PC-3 (cell line): ENCODE measurements around the gene EXOC1. TPM values are rescaled to one million over a fixed set of nuclear protein-coding genes. Genes with fewer than 3 reads are reported as not detected.

ENCODE experiments used
- ATAC-seq: fragments of 200-7000 bp; cut with Tn5 transposase; 2 replicates; pipeline ENCODE4 v1.9.1; 2020; ENCODE audit warnings: mild to moderate bottlenecking, moderate library complexity
- BruUV-seq: library from RNA; stranded (reverse); fragments of 400-500 nt; replicated peaks from 2 replicates; lab custom pipeline; 2021; lab: Mats Ljungman, UMichigan
- CTCF ChIA-PET: fragments of 300-600 bp; sonication (Branson Sonifier 250); formaldehyde crosslinking; loops from one replicate; lab custom pipeline; 2022; ENCODE audit warnings: antibody characterized with exemption; lab: Charles Lee
- POLR2A ChIA-PET: fragments of 300-600 bp; sonication (Branson Sonifier 250); formaldehyde crosslinking; loops from one replicate; lab custom pipeline; 2022; ENCODE audit warnings: antibody characterized with exemption; ENCODE audit not compliant: unreplicated experiment; lab: Charles Lee
- DNase-seq: peaks from one replicate; pipeline ENCODE4 v3.0.0-alpha.2; 2015
- H2AFZ ChIP-seq: fragments of 300-600 bp; sonication (generic); 2 replicates; pipeline ENCODE4 v1.6.0; 2016; ENCODE audit warnings: antibody characterized with exemption, low read length
- H3F3A ChIP-seq: fragments of 300-600 bp; sonication (generic); one replicate; pipeline ENCODE4 v1.6.0; 2017; ENCODE audit warnings: antibody characterized with exemption, low read length, control low read depth, mild to moderate bottlenecking; ENCODE audit not compliant: unreplicated experiment
- H3K27ac ChIP-seq: fragments of 300-600 bp; sonication (generic); 2 replicates; pipeline ENCODE4 v1.5.1; 2016; ENCODE audit warnings: mild to moderate bottlenecking, low read length
- H3K27me3 ChIP-seq: fragments of 300-600 bp; sonication (generic); 2 replicates; pipeline ENCODE4 v1.6.1; 2016; ENCODE audit warnings: low read length, mixed read lengths
- H3K36me3 ChIP-seq: fragments of 300-600 bp; sonication (generic); 2 replicates; pipeline ENCODE4 v1.6.1; 2016; ENCODE audit warnings: low read depth, mixed run types, low read length, mixed read lengths
- H3K4me1 ChIP-seq: fragments of 300-600 bp; sonication (generic); 2 replicates; pipeline ENCODE4 v1.5.1; 2016; ENCODE audit warnings: low read length; ENCODE audit not compliant: insufficient read depth
- H3K4me2 ChIP-seq: fragments of 300-600 bp; sonication (generic); 2 replicates; pipeline ENCODE4 v1.6.0; 2016; ENCODE audit warnings: low read length
- H3K4me3 ChIP-seq: fragments of 300-600 bp; sonication (generic); 2 replicates; pipeline ENCODE4 v1.5.1; 2016; ENCODE audit warnings: mild to moderate bottlenecking, low read length, mixed read lengths
- H3K79me2 ChIP-seq: fragments of 300-600 bp; sonication (generic); 2 replicates; pipeline ENCODE4 v1.6.1; 2017; ENCODE audit warnings: low read length, mixed read lengths
- H3K9ac ChIP-seq: fragments of 300-600 bp; sonication (generic); 2 replicates; pipeline ENCODE4 v1.6.0; 2016; ENCODE audit warnings: mild to moderate bottlenecking, low read length
- H3K9me2 ChIP-seq: fragments of 300-600 bp; sonication (generic); replicated peaks from 2 replicates; pipeline ENCODE4 v1.6.1; 2016; ENCODE audit warnings: mixed run types, low read length, mixed read lengths
- H3K9me3 ChIP-seq: fragments of 300-600 bp; sonication (generic); 2 replicates; pipeline ENCODE4 v1.6.1; 2016; ENCODE audit warnings: low read length, mixed read lengths
- H4K20me1 ChIP-seq: fragments of 300-600 bp; sonication (generic); 2 replicates; pipeline ENCODE4 v1.6.1; 2016; ENCODE audit warnings: low read length, mixed read lengths
- EZH2 ChIP-seq: fragments of 300-600 bp; sonication (generic); IDR thresholded peaks from one replicate; pipeline ENCODE4 v1.6.1; 2017; ENCODE audit warnings: antibody characterized with exemption, mild to moderate bottlenecking, low read length; ENCODE audit not compliant: unreplicated experiment
- EZH2phosphoT487 ChIP-seq: fragments of 300-600 bp; sonication (generic); IDR thresholded peaks from 2 replicates; pipeline ENCODE4 v1.6.1; 2018; ENCODE audit warnings: mild to moderate bottlenecking, antibody characterized with exemption, low read length, borderline replicate concordance
- intact Hi-C: fragments of 100-400 bp; cut with micrococcal nuclease; formaldehyde crosslinking; loops from 2 replicates; pipeline ENCODE4 v1.9.0; 2023
- total RNA-seq: library from RNA; depleted of rRNA; stranded (reverse); fragments of >200 nt; gene quantifications from 2 replicates; pipeline ENCODE4 v1.2.3, GENCODE V29; 2014
- TF ChIP-seq, protein P1 (sequence below): fragments of 300-600 bp; sonication (generic); conservative IDR thresholded peaks from 2 replicates; pipeline ENCODE4 v1.5.1; 2017; ENCODE audit warnings: antibody characterized with exemption, low read depth, mild to moderate bottlenecking, low read length

Gene EXOC1
- total RNA-seq, 1 experiment from 2014 or later = 37.4 TPM

DNA sequence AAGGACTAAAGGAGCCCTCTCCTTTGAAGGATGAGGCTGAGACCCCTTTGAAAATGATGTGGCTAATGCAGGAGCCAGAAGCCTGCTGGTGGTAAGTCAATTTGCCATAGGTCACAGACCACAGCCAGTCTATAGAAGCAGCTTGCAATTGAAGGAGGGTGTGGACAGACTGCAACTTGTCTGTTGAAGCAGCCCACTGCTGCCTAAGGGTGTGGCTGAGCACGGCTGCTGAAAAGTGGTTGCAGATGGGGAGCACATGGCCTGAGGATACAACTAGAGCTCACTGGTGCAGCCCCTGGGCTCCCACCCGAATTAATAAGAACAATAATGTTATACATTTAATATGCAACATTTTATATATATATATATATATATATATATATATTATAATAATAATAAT, 45.3 kb upstream of the EXOC1 start:
- no peak overlapping the region for H3K4me2 ChIP-seq
- H3K9me3 ChIP-seq = no peaks in the 10 kb centered on the region
- H3K9me2 ChIP-seq = no peaks in the 10 kb centered on the region
- DNase-seq (no peak), ATAC-seq (peak; percentile 20; the same call in 1 of the 2 replicates)
- no peaks in the 10 kb centered on the region for H3F3A ChIP-seq
- TF ChIP-seq EZH2phosphoT487 (no peak), EZH2 (no peak)
- TF ChIP-seq, protein P1, sequence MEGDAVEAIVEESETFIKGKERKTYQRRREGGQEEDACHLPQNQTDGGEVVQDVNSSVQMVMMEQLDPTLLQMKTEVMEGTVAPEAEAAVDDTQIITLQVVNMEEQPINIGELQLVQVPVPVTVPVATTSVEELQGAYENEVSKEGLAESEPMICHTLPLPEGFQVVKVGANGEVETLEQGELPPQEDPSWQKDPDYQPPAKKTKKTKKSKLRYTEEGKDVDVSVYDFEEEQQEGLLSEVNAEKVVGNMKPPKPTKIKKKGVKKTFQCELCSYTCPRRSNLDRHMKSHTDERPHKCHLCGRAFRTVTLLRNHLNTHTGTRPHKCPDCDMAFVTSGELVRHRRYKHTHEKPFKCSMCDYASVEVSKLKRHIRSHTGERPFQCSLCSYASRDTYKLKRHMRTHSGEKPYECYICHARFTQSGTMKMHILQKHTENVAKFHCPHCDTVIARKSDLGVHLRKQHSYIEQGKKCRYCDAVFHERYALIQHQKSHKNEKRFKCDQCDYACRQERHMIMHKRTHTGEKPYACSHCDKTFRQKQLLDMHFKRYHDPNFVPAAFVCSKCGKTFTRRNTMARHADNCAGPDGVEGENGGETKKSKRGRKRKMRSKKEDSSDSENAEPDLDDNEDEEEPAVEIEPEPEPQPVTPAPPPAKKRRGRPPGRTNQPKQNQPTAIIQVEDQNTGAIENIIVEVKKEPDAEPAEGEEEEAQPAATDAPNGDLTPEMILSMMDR = no peak
- peaks cover 35% of the 10 kb centered on the region for H3K27me3 ChIP-seq
- intact Hi-C loops = no loop called here
- ChIA-PET POLR2A (no interaction called here), CTCF (no interaction called here)
- H4K20me1 ChIP-seq = no peaks in the 10 kb centered on the region
- H3K36me3 ChIP-seq = no peaks in the 10 kb centered on the region
- no peak overlapping the region for H2AFZ ChIP-seq
- no peak overlapping the region for H3K27ac ChIP-seq
- BruUV-seq = no TSS peak
- H3K4me1 ChIP-seq = no peaks in the 10 kb centered on the region
- H3K79me2 ChIP-seq = no peaks in the 10 kb centered on the region
- H3K9ac ChIP-seq = no peak overlapping the region
- no peak overlapping the region for H3K4me3 ChIP-seq

DNA sequence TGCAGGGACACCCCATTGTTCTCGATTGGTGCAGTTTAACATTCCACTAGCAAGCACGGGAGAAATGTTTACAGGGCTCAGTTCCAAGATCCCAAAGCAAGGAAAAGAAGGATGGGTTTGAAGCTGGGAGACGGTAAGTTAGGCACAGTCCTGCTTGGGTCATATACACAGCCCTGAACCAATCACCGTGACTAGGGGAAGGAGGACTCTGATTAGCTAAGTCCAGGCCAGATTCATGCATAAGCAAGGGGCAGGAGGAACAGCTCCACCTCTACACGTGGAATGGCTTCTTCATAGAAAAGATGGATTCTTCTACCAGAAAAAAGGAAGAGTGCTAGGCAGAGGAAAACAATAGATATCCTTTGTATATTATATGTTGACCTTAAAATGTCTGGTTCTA, 44.8 kb upstream of the EXOC1 start:
- Histone ChIP-seq H3K4me3 (no peak overlapping the region), H3K79me2 (no peaks in the 10 kb centered on the region), H3F3A (no peaks in the 10 kb centered on the region), H3K36me3 (no peaks in the 10 kb centered on the region), H2AFZ (no peak overlapping the region), H3K9me2 (no peaks in the 10 kb centered on the region), H4K20me1 (no peaks in the 10 kb centered on the region), H3K9ac (no peak overlapping the region), H3K4me1 (no peaks in the 10 kb centered on the region), H3K27ac (no peak overlapping the region), H3K27me3 (peaks cover 35% of the 10 kb centered on the region), H3K9me3 (no peaks in the 10 kb centered on the region), H3K4me2 (no peak overlapping the region)
- DNase-seq (no peak), ATAC-seq (no peak)
- POLR2A ChIA-PET = no interaction called here
- TF ChIP-seq EZH2 (no peak), EZH2phosphoT487 (no peak)
- TF ChIP-seq, protein P1 = no peak
- no TSS peak for BruUV-seq
- intact Hi-C loops = no loop called here
- CTCF ChIA-PET = no interaction called here

DNA sequence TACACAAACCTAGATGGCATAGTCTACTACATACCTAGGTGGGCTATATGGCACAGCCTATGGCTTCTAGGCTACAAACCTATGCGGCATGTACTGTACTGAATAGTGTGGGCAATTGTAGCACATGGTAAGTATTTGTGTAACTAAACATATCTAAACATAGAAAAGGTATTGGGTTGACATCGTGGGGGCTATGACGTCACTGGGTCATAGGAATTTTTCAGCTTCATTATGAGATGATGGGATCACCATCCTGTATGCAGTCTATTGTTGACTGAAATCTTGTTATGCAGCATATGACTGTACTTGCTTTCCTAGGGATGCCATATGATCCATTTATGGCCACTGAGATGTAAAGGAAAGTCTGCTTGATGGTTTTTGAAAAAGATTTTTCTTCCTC, 35.8 kb upstream of the EXOC1 start:
- H3K4me3 ChIP-seq = no peak overlapping the region
- no peak for ATAC-seq
- CTCF ChIA-PET = no interaction called here
- H3K27ac ChIP-seq = no peak overlapping the region
- H3K27me3 ChIP-seq = peaks cover 15% of the 10 kb centered on the region
- H3K9ac ChIP-seq = no peak overlapping the region
- H3F3A ChIP-seq = no peaks in the 10 kb centered on the region
- no peaks in the 10 kb centered on the region for H3K79me2 ChIP-seq
- no peaks in the 10 kb centered on the region for H3K9me2 ChIP-seq
- no peak overlapping the region for H2AFZ ChIP-seq
- POLR2A ChIA-PET = no interaction called here
- no peak for DNase-seq
- no peak for TF ChIP-seq EZH2phosphoT487
- TF ChIP-seq EZH2 = no peak
- TF ChIP-seq, protein P1 = no peak
- H3K9me3 ChIP-seq = no peaks in the 10 kb centered on the region
- H3K4me2 ChIP-seq = no peak overlapping the region
- BruUV-seq = no TSS peak
- H3K4me1 ChIP-seq = no peaks in the 10 kb centered on the region
- H3K36me3 ChIP-seq = no peaks in the 10 kb centered on the region
- intact Hi-C loops = no loop called here
- no peaks in the 10 kb centered on the region for H4K20me1 ChIP-seq
